GM18499 (cell line): ENCODE measurements around the gene ARMC5.
A peak's percentile ranks its signal among the peaks of the same experiment; 100 is the strongest.

Experiments
- ATAC-seq: cut with Tn5 transposase; IDR thresholded peaks from one replicate; pipeline ENCODE4 v1.9.1; 2021; ENCODE audit warnings: moderate number of reproducible peaks; ENCODE audit not compliant: insufficient read depth, unreplicated experiment

The ARMC5 gene

GRCh38 chr16:31459687-31460581 lies 633 bp downstream of the ARMC5 start:
- peak; percentile 49 for ATAC-seq

GRCh38 chr16:31460582-31461002 lies 1.3 kb downstream of the ARMC5 start:
- ATAC-seq: no peak

- ATAC-seq: no peak
Measured at GRCh38 chr16:31461201-31461920, 2.1 kb downstream of the ARMC5 start.

GRCh38 chr16:31461921-31462804 lies 2.9 kb downstream of the ARMC5 start:
- ATAC-seq: no peak

GRCh38 chr16:31464348-31464769 lies 5.1 kb downstream of the ARMC5 start:
- ATAC-seq: no peak

GRCh38 chr16:31464781-31465260 lies 5.5 kb downstream of the ARMC5 start:
- no peak for ATAC-seq

- ATAC-seq: no peak
Measured at GRCh38 chr16:31465788-31466370, 6.6 kb downstream of the ARMC5 start.

- no peak for ATAC-seq
Measured at GRCh38 chr16:31466381-31466841, 7.1 kb downstream of the ARMC5 start.

- ATAC-seq: no peak
Measured at GRCh38 chr16:31467151-31467773, 8.0 kb downstream of the ARMC5 start.

- no peak for ATAC-seq
Measured at GRCh38 chr16:31467858-31468257, 8.6 kb downstream of the ARMC5 start.

GRCh38 chr16:31470615-31471014 lies 11.3 kb downstream of the ARMC5 start:
- no peak for ATAC-seq

- no peak for ATAC-seq
Measured at GRCh38 chr16:31471241-31471874, 12.1 kb downstream of the ARMC5 start.

GRCh38 chr16:31471875-31472708 lies 12.8 kb downstream of the ARMC5 start, which contains the start of gene TGFB1I1:
TSS of gene TGFB1I1 (plus strand) at chr16:31472152. CDS start at chr16:31472189, 37 bp downstream.
- no peak for ATAC-seq

- ATAC-seq: no peak
Measured at GRCh38 chr16:31472709-31473203, 13.5 kb downstream of the ARMC5 start.

GRCh38 chr16:31473264-31473984 lies 14.1 kb downstream of the ARMC5 start:
- ATAC-seq: no peak

- ATAC-seq: no peak
Measured at GRCh38 chr16:31474173-31474714, 14.9 kb downstream of the ARMC5 start.
